ENCODE results near the gene TMEM222. TPM values are rescaled to one million over a fixed set of nuclear protein-coding genes. Genes with fewer than 3 reads are reported as not detected.

Gene TMEM222
- total RNA-seq, 1 donor from 2014 or later: 30.2 TPM

GRCh38 chr1:27361044-27361402 is 39.1 kb downstream of the TMEM222 start:
- Histone ChIP-seq H3K36me3 (peaks cover 90% of the 10 kb centered on the region), H3K4me1 (peaks cover 29% of the 10 kb centered on the region), H3K27me3 (ENCODE audit: low read depth) (no peaks in the 10 kb centered on the region), H3K4me3 (no peak overlapping the region), H3K27ac (no peak overlapping the region), H3K9me3 (no peaks in the 10 kb centered on the region)
- TF ChIP-seq, protein P1, sequence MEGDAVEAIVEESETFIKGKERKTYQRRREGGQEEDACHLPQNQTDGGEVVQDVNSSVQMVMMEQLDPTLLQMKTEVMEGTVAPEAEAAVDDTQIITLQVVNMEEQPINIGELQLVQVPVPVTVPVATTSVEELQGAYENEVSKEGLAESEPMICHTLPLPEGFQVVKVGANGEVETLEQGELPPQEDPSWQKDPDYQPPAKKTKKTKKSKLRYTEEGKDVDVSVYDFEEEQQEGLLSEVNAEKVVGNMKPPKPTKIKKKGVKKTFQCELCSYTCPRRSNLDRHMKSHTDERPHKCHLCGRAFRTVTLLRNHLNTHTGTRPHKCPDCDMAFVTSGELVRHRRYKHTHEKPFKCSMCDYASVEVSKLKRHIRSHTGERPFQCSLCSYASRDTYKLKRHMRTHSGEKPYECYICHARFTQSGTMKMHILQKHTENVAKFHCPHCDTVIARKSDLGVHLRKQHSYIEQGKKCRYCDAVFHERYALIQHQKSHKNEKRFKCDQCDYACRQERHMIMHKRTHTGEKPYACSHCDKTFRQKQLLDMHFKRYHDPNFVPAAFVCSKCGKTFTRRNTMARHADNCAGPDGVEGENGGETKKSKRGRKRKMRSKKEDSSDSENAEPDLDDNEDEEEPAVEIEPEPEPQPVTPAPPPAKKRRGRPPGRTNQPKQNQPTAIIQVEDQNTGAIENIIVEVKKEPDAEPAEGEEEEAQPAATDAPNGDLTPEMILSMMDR (IDR thresholded peaks at IDR 0.05): no peak
- DNase-seq: peak; percentile 44
- no peak for ATAC-seq
- intact Hi-C loops (cut with DNase I): no loop called here

GRCh38 chr1:27361553-27361952 is 39.6 kb downstream of the TMEM222 start:
- Histone ChIP-seq H3K4me1 (peaks cover 29% of the 10 kb centered on the region), H3K27me3 (ENCODE audit: low read depth) (no peaks in the 10 kb centered on the region), H3K4me3 (no peak overlapping the region), H3K9me3 (no peaks in the 10 kb centered on the region), H3K36me3 (peaks cover 85% of the 10 kb centered on the region), H3K27ac (no peak overlapping the region)
- DNase-seq (peak; percentile 43), ATAC-seq (no peak)
- intact Hi-C loops (cut with DNase I): no loop called here
- TF ChIP-seq, protein P1 (IDR thresholded peaks at IDR 0.05): no peak

DNA sequence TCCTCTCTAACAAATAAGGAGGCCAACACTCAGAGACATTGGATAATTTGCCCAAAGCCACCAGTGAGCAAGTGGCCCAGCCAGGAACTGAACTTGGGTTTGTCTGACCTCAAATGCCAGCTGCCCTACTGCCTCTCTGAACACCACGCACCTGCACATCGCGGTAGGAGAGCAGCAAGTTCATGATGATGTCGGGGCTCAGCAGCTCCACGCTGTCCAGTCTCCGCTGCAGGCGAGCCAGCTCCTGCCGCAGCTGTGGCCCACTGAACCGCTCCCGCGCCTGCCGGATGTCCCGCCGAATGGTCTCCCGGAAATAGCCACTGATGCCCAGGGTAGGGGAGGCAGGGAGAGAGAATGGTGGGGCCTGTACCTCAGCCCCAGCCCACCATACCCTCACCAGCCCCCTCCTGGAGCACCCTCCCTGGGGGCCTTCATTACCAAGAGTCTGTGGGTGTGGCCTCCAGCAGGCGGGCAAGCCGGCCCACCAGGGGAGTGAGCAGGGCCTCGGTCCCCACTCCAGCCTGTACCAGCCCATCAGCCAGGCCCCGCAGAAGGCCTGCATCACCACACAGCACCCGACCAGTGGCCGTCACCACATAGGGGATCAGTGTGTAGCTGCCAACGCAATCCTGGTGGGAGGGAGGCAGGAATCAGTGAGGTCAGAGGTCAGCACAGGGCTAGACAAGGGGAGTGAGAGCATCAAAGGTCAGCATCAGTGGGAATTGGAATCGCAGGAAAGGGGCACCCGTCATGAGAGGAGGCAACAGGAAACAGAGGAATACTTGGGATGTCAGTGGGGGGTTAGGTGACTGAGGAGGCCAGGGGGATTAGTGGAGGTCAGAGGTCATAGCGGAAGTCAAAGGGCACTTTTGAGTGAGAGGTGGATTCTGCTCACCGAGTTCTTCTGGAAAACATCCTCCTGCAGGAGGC is 42.1 kb downstream of the TMEM222 start:
- Histone ChIP-seq H3K9me3 (no peaks in the 10 kb centered on the region), H3K4me1 (peaks cover 38% of the 10 kb centered on the region), H3K4me3 (peak overlapping the region; percentile 79), H3K27me3 (ENCODE audit: low read depth) (no peaks in the 10 kb centered on the region), H3K27ac (peak overlapping the region; percentile 97), H3K36me3 (peaks cover 60% of the 10 kb centered on the region)
- DNase-seq (no peak), ATAC-seq (no peak)
- TF ChIP-seq, protein P1 (IDR thresholded peaks at IDR 0.05): no peak
- intact Hi-C loops (cut with DNase I): no loop called here

DNA sequence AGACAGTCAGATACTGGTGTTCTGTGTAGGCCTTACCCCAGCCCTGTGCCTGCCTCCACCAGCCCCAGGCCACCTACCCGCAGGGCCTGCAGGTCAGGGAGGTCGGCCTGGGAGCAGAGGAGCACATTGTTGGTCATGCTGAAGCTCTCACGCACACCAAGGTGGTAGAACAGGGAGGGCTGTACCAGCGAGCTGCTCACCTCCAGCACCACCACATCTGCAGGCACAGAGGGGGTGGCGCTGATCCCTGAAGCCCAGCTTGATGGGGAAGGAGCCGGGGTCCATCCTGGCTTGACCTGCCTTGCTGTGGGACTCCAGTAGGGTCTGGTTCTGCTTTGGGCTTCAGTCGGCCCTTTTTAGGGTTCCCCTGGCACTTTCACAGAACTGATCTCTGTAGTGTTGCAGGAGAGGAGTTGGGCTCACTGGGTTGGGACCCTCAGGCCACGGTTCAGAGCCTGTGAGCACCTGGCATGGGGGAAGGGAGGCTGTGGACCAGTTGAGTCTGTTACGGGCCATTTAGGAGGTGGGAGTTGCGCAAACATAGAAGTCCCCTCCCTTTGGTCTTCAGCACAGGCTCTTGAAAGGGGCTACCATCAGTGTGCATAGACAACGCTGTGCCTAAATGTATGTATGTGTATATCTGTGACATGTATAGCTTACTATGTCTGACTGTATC is 42.9 kb downstream of the TMEM222 start:
- Histone ChIP-seq H3K9me3 (no peaks in the 10 kb centered on the region), H3K27ac (peak overlapping the region; percentile 97), H3K36me3 (peaks cover 52% of the 10 kb centered on the region), H3K4me1 (peaks cover 46% of the 10 kb centered on the region), H3K27me3 (ENCODE audit: low read depth) (no peaks in the 10 kb centered on the region), H3K4me3 (peak overlapping the region; percentile 79)
- ATAC-seq (no peak), DNase-seq (no peak)
- intact Hi-C loops (cut with DNase I): no loop called here
- TF ChIP-seq, protein P1 (IDR thresholded peaks at IDR 0.05): no peak

- peak overlapping the region; percentile 79 for H3K4me3 ChIP-seq
- intact Hi-C loops (cut with DNase I): no loop called here
- H3K9me3 ChIP-seq: no peaks in the 10 kb centered on the region
- TF ChIP-seq, protein P1 (IDR thresholded peaks at IDR 0.05): no peak
- H3K27ac ChIP-seq: peak overlapping the region; percentile 97
- no peaks in the 10 kb centered on the region for H3K27me3 ChIP-seq (ENCODE audit: low read depth)
- H3K4me1 ChIP-seq: peaks cover 50% of the 10 kb centered on the region
- DNase-seq: peak; percentile 91
- ATAC-seq: peak; percentile 85 to 86
- H3K36me3 ChIP-seq: peaks cover 46% of the 10 kb centered on the region
These were observed 43.6 kb downstream of the TMEM222 start for GRCh38 chr1:27365372-27366112.

All from lower lobe of right lung (tissue), 2 donors.